Stimulated activated CD8-positive, alpha-beta memory T cell treated with anti-CD3 and anti-CD28 coated beads, Interleukin-12 subunit alpha, Interleukin-12 subunit beta, amount 100 ng/mL, for 4 hours (primary cell): ENCODE results near the gene HMGCR.
"Not testable (repeated sequence)": the region's sequence is repeated elsewhere in the genome, so short reads cannot be mapped to it uniquely, and the experiment has no call there.

Experiments used
- DNase-seq: peaks from one replicate; pipeline ENCODE4 v3.0.0-alpha.2; 2020; ENCODE audit warnings: low read depth

Gene HMGCR

DNA sequence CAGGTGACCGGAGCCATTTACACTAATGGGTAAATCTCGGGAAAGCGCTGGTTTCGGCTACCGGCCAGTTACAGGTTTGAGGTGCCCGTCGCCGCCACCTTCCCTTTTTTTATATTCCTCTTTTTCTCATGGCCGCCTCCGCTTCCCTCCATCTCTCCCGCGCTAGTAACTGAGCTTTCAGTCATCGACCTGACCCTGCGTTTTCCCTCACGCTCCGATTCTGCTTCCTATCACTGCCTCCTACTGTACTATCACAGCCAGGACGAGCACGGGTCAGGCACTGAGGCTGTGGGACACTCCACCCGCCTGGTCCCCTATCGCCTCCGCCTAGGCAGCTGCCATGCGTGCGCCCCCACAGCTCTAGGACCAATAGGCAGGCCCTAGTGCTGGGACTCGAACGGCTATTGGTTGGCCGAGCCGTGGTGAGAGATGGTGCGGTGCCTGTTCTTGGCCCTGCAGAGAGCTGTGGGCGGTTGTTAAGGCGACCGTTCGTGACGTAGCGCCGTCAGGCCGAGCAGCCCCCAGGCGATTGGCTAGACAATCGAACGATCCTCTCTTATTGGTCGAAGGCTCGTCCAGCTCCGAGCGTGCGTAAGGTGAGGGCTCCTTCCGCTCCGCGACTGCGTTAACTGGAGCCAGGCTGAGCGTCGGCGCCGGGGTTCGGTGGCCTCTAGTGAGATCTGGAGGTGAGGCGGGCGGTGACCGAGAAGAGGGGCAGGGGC is at the start of gene HMGCR:
TSS of gene HMGCR (plus strand) at position 606 of the 722 bp plus-strand sequence. CDS start 5,386 bp downstream, outside the sequence.
- DNase-seq, result peak; percentile 96

DNA sequence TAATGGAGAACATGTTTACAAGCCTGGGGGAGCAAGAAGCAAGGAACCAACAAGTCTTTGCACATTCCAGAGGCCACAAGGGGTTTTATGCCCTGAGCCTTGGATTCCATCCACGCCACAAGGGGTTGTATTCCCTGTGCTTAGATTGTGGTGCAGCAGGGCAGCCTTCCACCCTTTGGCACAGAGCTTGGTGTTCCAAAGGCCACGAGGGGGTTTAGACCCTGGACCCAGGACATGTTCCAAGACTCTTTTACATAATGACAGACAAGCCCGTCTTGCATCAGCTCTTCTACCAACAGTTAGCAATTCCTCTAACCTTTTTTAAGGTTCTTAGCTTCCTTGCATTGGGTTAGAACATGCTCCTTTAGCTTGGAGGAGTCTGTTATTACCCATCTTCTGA is 45.2 kb upstream of the HMGCR start:
- DNase-seq, result not testable (repeated sequence)

DNA sequence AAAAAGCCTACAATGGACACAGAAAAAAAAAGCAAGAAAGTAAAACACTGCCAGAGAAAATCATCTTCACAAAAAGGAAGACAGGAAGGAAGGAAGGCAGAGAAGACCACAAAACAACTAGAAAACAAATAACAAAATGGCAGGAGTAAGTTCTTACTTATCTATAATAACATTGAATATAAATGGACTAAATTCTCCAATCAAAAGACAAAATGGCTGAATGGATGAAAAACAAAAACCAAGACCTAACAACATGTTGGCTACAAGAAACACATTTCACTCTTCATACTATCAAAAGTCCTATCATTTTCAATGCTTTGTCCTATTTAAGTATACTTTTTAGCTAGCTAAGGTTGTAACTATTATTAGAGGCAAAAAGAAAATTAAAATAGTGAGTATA is 36.9 kb upstream of the HMGCR start:
- no peak for DNase-seq

DNA sequence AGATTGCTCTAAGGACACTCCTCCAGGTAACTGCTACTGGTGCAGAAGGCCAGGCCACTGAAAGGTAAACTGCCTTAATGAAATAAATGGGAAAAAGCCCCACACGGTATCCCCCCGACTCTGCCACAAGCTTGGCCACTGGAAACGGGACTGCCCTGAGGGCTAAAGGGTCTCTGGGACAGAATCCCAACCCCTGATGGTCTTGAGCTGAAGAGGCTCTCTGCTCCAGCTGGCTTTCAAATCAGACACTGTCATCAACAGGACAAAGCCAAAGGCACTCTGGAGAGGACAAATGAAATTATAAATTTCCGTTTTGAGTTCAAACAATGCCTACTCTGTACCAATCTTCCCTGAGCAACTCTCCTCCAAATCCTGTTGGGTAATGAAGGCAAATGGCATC is 33.6 kb upstream of the HMGCR start:
- no peak for DNase-seq

DNA sequence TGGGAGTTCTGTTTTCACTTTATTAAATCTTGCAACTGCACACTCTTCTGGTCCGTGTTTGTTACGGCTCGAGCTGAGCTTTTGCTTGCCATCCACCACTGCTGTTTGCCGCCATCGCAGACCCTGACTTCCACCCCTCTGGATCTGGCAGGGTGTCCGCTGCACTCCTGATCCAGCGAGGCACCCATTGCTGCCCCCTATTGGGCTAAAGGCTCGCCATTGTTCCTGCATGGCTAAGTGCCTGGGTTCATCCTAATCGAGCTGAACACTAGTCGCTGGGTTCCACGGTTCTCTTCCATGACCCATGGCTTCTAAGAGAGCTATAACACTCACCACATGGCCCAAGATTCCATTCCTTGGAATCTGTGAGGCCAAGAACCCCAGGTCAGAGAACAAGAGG is 32.5 kb upstream of the HMGCR start:
- not testable (repeated sequence) for DNase-seq

DNA sequence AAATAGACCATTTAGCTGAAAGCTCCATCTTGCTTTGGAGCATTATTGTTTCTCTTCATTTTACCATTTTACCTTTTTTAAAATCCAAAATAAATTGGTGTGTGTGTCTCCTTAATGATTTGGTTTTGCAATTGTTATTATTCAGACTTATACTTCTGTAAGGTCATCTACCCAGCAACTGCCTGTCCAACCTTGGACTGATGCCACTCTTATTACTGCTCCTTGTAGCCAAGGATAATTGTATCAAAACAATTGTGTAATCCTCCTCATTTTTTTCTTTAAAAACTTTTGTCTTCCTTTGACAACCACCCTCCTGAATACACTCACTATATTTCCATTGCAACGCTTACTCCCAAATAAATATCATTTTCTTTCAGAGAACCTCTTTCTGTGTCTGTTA is 30.3 kb upstream of the HMGCR start:
- DNase-seq, result no peak

DNA sequence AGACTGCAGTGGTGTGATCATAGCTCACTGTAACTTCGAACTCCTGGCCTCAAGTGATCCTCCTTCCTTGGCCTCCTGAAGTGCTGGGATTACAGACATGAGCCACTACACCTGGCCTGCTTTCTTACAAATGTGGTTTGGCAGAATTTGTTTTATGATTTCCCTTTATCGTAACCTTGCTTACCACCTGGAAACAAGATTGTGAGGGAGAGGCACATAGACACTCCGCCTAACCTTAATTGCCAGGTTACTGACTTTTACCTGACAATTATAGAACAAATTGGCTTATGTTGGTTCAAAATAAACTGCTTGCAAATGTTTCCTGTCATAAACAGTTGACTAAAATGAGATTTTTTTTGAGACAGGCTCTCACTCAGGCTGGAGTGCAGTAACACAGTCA is 26.8 kb upstream of the HMGCR start:
- DNase-seq, result no peak

DNA sequence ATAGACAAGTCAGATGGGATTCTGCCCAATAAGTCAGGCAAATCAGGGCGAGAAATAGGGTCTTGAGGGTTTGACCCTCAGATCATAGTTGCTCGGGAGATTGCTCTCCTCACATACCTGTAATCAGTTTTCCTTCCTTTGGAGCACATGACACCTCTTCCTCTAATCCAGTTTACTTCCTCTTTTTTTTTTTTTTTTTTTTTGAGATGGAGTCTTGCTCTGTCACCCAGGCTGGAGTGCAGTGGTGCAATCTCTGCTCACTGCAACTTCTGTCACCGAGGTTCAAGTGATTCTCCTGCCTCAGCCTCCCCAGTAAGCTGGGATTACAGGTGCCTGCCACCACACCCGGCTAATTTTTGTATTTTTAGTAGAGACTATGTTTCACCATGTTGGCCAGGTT is 17.9 kb upstream of the HMGCR start:
- not testable (repeated sequence) for DNase-seq

DNA sequence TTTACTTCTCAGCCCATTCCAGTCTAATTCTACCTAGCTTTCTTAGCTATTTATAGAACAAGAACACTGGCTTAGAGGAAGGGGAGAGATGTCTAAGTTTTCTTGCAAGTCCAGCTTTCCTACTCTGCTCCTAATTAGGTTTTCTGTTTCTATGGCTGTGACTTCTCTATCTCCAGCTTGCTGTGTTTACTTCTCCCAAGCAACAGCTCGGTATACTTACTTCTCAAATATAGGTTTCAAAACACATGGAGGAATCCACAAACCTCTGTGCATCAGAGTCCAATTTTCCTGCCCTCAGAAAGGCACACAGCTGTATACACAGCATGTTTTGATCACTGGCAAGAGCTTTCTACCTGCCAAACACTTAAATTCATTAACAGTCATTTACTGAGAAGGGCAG is 17.4 kb upstream of the HMGCR start:
- no peak for DNase-seq

DNA sequence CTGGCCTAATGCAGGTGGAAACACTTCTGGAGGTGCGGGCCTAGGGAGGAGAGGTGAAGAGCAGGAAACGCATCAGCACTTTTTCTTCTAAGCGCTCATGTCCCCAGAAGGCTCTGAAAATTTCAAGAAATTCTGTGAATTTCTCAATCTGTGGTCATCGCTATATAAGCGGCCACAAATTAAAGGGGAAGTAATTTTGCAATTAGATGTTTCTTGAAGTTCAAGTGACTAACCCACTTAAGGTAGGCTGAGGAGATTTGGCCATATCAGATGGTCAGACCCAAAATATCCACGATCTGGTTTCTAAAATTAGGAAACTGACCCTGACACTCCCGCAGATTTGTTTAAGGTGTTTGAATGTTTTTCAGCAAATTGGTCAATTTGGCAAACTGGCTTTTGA is 16.6 kb upstream of the HMGCR start:
- DNase-seq, result no peak

DNA sequence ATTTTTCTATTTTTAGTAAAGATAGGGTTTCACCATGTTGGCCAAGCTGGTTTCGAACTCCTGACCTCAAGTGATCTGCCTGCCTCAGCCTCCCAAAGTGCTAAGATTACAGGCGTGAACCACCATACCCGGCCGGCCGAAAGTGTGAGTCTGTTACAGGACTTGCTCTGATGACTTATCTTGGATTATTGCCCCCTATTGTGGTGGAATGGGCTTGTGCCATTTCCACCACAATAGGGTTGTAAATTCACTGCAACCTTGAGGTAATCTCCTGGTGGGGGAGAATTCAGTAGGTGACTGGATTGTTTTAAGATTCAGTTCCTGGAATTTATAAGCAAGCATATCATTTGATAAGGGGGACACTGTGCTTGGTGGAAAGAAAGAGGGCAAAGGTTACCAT is 15.0 kb upstream of the HMGCR start:
- DNase-seq, result no peak

DNA sequence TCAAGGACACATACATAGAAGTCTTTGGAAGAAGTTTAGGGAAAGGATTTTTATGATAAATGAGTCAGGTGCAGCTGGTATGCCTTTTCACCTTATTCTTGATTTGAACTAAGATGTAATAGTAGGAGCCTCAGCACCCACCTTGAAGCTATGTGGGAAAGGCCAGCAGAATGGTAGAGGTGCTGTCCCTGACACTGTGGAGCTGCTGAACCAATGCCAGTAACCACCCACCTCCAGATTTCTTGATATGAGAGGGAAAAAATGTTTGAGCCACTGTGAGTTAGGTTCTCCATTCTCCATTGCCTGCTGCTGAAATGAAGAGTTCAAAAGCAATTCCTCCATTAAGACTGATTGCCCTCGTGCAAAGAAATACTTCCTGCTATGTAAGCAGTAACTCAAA is 12.2 kb upstream of the HMGCR start:
- no peak for DNase-seq

DNA sequence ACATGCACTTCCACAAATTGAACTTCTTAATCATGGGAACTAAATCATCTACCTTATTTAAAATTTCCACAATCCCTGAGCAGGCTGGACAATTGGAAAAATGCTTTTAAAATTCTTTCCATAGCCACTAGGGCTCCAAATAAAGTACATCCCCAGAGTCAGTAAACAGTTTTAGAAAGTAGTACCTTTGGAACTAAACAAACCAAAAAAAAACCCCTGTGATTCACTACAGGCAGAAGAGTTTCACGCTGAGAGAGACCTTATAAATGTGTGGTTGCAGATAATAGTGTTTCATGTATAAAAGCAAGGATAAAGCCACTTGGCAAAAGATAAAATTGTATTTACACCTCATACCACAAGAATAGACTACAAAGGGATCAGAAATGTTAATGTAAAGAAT is 11.8 kb upstream of the HMGCR start:
- no peak for DNase-seq

DNA sequence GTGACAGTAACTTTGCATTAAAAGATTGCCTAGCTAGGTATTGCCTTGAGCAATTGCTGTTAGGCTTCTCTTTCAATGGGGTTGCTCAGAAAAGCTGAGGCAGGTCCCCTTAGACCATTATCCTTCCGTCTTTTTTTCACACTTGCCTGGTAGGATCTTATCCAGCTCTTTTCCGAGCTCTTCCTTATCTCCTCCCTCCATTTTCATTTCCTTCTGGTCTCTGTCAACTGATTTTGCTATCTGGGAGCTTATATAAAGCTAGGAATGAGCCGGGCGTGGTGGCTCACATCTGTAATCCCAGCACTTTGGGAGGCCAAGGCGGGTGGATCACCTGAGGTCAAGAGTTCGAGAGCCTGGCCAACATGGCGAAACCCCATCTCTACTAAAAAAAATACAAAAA is 6.6 kb upstream of the HMGCR start:
- DNase-seq, result no peak

DNA sequence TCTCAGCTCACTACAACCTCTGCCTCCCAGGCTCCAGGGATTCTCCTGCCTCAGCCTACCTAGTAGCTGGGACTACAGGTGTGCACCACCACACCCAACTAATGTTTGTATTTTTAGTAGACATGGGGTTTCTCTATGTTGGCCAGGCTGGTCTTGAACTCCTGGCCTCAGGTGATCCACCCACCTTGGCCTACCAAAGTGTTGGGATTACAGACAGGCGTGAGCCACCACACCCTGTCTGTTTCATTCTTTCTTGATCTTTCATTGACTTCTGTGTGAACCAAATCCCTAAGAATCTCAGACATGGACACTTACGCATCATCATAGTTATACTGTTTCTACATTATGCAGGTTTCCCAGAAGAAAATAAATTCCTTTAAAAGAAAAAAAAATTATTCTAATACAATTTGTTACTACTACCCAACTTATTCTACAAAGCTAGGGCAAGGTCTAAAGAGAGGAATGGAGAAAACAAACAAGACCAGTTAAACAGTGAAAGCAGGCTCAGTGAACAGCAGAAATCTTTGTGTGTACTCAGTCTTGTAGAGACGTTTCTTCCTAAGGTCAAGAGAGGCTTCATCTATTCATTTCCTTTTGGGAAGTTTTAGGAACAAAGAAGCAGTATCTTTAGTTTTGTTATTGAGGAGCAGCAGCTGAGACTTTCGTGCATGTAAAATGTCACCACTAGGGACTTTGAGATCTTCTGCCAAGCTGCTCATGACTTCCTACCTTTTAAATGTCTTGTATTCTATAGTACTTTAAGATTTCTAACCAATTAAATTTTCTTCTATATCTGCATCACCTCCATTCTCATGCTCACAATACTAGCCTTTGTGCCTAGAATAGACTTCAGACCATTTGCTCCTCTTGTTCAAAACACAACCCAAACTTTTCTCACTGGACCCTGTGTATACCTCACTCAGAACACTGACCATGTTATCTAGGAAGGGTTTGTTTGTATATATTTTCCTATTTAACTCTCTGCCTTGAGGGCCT is 5.6 kb upstream of the HMGCR start:
- DNase-seq, result no peak

DNA sequence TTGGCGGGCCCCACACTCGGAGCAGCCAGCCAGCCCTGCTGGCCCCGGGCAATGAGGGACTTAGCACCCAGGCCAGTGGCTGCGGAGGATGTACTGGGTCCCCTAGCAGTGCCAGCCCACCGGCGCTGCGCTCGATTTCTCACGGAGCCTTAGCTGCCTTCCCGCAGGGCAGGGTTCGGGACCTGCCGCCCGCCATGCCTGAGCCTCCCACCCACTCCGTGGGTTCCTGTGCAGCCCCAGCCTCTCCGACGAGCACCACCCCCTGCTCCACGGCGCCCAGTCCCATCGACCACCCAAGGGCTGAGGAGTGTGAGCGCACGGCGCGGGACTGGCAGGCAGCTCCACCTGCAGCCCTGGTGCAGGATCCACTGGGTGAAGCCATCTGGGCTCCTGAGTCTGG is 3.3 kb upstream of the HMGCR start:
- not testable (repeated sequence) for DNase-seq

DNA sequence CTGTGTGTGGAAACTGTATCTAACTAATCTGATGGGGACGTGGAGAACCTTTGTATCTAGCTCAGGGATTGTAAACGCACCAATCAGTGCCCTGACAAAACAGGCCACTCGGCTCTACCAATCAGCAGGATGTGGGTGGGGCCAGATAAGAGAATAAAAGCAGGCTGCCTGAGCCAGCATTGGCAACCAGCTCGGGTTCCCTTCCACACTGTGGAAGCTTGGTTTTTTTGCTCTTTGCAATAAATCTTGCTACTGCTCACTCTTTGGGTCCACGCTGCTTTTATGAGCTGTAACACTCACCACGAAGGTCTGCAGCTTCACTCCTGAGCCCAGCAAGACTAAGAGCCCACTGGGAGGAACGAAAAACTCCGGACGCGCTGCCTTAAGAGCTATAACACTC is 2.6 kb upstream of the HMGCR start:
- DNase-seq, result not testable (repeated sequence)

DNA sequence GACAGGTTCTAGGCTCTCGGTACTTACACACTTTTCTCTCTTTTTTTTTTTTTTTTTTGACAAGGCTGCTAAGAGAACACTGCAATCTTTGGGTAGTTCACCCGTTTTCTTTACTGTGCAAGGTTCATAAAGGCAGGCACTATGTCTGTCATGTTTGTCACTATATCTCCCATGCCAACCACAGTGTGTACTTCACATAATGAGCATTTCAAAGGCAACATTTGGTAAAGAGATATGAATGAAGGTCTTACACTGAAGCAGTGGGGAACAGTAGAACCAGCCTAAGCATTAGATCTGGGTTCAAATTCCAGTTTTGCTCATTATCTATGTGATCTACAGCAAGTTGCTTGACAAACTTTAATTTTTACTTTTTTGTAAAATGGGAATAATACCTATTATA is 1.5 kb upstream of the HMGCR start:
- no peak for DNase-seq

DNA sequence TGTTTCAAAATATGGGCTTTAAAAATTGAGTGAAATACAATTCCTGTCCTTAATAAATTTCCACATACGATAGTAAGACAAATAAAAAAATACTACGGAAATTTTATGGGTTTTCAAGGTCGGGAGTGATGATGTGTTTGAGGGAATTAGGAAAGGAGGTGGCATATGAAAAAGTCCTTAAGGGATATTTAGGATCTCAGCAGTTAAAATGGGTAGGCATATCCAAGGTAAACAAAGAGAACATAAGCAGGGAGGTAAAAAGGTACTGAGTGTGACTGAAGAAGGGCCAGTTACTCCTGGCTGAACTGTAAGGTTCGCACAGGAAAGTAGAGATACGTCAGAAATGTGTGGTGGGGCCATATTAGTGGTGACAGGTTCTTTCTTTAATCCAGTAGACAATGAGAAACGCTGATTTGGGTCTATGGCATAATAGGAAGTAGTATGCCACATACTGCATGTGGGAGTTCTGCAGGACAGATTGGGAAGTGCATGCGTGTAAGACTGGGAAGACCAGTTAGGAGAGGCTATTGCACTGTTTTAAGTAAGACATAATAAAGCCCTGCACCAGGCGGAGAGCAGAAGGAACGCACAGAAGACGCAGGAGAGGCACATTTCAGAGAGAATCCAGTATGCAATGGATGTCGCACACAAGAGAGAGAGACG is 937 bp upstream of the HMGCR start:
- peak; percentile 3 for DNase-seq

DNA sequence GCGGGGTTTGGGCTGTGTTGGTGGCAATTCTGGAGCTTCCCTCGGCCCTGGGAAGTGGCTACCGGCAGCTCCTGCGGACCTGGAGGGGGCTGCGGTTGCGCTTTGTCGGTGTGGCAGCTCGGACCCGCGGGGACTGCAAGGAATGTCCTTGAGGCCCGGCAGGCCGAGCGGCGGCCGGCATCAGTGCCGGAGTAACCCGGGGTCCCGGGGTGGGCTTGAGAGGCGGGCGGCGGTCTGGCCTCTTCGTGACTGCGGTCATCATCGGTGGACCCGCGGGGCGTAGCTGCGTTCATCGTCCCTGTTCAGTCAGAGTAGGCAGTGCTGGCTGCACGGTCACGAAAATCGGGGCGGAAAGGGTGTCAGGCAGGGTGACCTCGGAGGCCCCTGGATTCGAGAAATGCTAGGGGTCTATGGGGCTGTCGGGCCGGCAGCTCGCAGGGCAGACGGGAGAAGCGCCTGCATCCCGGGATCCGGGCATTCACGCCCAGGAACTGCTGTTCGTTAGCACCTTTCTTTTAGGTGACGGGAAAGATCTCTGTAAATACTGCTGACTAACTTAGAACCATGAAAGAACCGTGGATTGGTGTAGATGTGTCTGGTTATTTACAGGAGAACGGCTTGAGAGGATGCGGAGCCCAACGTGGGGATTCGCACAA is 474 bp downstream of the HMGCR start:
- no peak for DNase-seq

DNA sequence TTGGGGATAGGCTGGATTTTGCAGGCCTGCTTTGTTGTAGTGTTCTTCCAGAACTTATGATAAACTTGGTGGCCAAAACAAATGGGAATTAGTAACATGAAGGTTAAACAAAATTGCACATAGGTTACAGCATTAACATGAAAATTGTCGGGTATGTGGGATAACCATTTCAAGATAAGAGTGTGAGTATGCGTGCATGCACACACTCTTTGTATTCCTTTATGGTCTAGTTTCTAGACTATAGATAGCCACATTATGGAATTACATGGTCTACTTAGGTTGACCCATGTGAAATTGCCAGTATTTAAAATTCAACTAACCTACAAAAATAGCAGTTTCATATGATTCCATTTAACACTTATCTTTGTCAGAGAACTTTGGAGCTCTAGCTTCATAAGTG is 1.4 kb downstream of the HMGCR start:
- DNase-seq, result no peak
